Gastrocnemius medialis (tissue), 4 donors: ENCODE results near the gene HNF4A.

Source experiments
- POLR2A ChIP-seq, 2 donors: fragments of 450-650 bp; IDR thresholded peaks; one replicate each; pipeline ENCODE4 v1.6.1; 2017; ENCODE audit warnings: antibody characterized with exemption in 2 of 2, mild to moderate bottlenecking in 2 of 2, moderate library complexity in 2 of 2
- TF ChIP-seq, protein P1 (sequence below), 5 experiments: fragments of 450-650 bp in 3 of 5; fragments of 200-600 bp in 2 of 5; sonication (generic) in 2 of 5; IDR thresholded peaks in 4 of 5; conservative IDR thresholded peaks in 1 of 5; 1 replicate in 4 of 5; 2 replicates in 1 of 5; pipeline ENCODE4 v1.5.1; 2016 to 2019; ENCODE audit warnings: antibody characterized with exemption in 5 of 5, mild to moderate bottlenecking in 3 of 5, moderate library complexity in 3 of 5

DNA sequence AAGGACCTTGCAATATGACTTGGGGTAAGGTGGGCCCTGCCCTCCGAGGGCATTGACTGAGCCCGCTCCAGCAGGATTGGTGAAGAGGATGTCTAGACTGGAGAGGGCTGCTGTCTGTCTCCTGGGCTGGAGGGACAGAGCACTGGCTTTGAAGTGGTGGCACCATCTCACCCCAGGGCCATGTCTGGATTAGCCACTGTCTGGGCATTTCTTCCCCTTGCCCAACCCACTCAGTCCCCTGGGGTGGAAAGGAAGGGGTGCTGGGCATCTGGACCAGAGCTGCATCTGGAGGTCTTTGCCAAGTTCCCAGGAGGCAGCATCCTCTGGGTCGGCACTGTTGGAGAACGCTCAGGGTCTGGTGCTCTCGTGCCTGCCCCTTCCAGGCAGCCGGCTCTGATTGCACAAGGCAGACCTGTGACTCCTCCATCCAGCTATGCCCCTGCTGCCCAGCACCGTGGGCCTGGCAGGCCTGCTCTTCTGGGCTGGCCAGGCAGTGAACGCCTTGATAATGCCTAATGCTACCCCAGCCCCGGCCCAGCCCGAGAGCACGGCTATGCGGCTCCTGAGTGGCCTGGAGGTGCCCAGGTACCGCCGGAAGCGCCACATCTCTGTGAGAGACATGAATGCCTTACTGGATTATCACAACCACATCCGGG is 18.6 kb upstream of the HNF4A start, which contains the start of gene R3HDML:
- TF ChIP-seq, protein P1, sequence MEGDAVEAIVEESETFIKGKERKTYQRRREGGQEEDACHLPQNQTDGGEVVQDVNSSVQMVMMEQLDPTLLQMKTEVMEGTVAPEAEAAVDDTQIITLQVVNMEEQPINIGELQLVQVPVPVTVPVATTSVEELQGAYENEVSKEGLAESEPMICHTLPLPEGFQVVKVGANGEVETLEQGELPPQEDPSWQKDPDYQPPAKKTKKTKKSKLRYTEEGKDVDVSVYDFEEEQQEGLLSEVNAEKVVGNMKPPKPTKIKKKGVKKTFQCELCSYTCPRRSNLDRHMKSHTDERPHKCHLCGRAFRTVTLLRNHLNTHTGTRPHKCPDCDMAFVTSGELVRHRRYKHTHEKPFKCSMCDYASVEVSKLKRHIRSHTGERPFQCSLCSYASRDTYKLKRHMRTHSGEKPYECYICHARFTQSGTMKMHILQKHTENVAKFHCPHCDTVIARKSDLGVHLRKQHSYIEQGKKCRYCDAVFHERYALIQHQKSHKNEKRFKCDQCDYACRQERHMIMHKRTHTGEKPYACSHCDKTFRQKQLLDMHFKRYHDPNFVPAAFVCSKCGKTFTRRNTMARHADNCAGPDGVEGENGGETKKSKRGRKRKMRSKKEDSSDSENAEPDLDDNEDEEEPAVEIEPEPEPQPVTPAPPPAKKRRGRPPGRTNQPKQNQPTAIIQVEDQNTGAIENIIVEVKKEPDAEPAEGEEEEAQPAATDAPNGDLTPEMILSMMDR (IDR thresholded peaks at IDR 0.05 in 4 of 5, conservative IDR thresholded peaks at IDR 0.05 in 1 of 5): no peak
- no peak for TF ChIP-seq POLR2A (IDR thresholded peaks at IDR 0.05)
